HG03139 (cell line): ENCODE measurements around the gene EHD4.

Source experiments
- ATAC-seq: cut with Tn5 transposase; IDR thresholded peaks from one replicate; pipeline ENCODE4 v1.9.1; 2021; ENCODE audit not compliant: unreplicated experiment

Gene EHD4

GRCh38 chr15:41958002-41958420, 14.3 kb downstream of the EHD4 start:
- ATAC-seq, result no peak

- no peak for ATAC-seq
Measured at GRCh38 chr15:41957021-41957897, 15.1 kb downstream of the EHD4 start.

GRCh38 chr15:41955807-41956525, 16.4 kb downstream of the EHD4 start:
- no peak for ATAC-seq

- no peak for ATAC-seq
Measured at GRCh38 chr15:41955100-41955499, 17.3 kb downstream of the EHD4 start.

GRCh38 chr15:41954036-41954435, 18.3 kb downstream of the EHD4 start:
- ATAC-seq, result no peak

GRCh38 chr15:41952013-41952563, 20.3 kb downstream of the EHD4 start:
- ATAC-seq, result no peak

- no peak for ATAC-seq
Measured at GRCh38 chr15:41951571-41951970, 20.8 kb downstream of the EHD4 start.

GRCh38 chr15:41950489-41950888, 21.9 kb downstream of the EHD4 start:
- ATAC-seq, result no peak

GRCh38 chr15:41950127-41950483, 22.3 kb downstream of the EHD4 start:
- no peak for ATAC-seq

- no peak for ATAC-seq
Measured at GRCh38 chr15:41949401-41950126, 22.8 kb downstream of the EHD4 start.

GRCh38 chr15:41948490-41948889, 23.9 kb downstream of the EHD4 start:
- ATAC-seq, result no peak

GRCh38 chr15:41946970-41947369, 25.4 kb downstream of the EHD4 start:
- no peak for ATAC-seq

GRCh38 chr15:41945731-41946130, 26.6 kb downstream of the EHD4 start:
- no peak for ATAC-seq

GRCh38 chr15:41945221-41945620, 27.1 kb downstream of the EHD4 start:
- ATAC-seq, result no peak

GRCh38 chr15:41944313-41944940, 27.9 kb downstream of the EHD4 start:
- no peak for ATAC-seq

GRCh38 chr15:41943543-41944312, 28.6 kb downstream of the EHD4 start:
- ATAC-seq, result no peak

- ATAC-seq, result no peak
Measured at GRCh38 chr15:41942886-41943285, 29.5 kb downstream of the EHD4 start.

- ATAC-seq, result no peak
Measured at GRCh38 chr15:41941644-41942415, 30.5 kb downstream of the EHD4 start.

GRCh38 chr15:41940441-41940857, 31.9 kb downstream of the EHD4 start:
- ATAC-seq, result no peak
